IPS DF 19.7 (cell line): ENCODE measurements around the gene UTP14C.
"Not testable (repeated sequence)": the region's sequence is repeated elsewhere in the genome, so short reads cannot be mapped to it uniquely, and the experiment has no call there.

ENCODE experiments used
- DNase-seq: peaks from one replicate; pipeline ENCODE4 v3.0.0-alpha.2; 2013; ENCODE audit warnings: low read depth, low spot score

Gene UTP14C

DNA sequence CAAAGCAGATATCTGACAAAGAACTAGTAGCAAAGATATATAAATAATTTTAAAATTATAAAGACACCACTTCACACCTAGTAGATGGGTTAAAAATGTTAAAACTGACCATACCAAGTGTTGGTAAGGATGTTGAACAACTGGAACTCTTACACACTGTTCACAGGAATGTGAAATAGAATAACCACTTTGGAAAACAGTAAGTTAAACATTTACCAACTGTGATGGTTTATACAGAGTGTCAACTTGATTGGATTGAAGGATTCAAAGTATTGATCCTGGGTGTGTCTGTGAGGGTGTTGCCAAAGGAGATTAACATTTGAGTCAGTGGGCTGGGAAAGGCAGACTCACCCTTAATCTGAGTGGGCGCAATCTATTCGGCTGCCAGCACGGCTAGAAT, 19.2 kb downstream of the UTP14C start:
- no peak for DNase-seq

DNA sequence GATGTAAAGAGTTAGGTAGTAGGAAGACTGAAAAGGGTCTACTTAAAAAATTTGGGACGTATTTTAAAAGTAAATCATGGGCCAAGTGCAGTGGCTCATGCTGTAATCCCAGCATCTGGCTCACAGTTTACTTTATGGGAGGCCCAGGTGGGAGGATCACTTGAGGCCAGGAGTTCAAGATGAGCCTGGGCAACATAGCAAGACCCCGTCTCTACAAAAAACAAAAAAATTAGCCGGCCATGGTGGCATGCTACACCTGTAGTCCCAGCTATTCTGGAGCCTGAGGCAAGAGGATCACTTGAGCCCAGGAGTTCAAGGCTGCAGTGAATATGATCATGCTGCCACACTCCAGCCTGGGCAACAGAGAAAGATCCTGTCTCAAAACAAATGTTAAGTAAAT, 23.0 kb downstream of the UTP14C start:
- no peak for DNase-seq

DNA sequence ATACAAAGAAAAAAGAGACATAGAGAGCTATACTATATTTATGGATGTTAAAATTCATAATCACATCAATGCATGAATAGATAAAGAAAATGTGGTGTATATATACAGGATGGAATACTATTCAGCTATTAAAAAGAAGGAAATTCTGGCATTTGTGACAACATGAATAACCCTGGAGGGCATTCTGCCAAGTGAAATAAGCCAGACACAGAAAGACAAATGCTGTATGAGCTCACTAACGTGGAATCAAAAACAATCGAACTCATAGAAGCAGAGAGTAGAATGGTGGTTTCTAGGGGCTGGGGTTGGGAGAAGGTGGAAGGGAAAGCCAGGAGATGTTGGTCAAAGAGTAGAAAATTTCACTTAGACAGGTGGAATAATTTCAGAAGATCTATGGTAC, 24.0 kb downstream of the UTP14C start:
- no peak for DNase-seq

DNA sequence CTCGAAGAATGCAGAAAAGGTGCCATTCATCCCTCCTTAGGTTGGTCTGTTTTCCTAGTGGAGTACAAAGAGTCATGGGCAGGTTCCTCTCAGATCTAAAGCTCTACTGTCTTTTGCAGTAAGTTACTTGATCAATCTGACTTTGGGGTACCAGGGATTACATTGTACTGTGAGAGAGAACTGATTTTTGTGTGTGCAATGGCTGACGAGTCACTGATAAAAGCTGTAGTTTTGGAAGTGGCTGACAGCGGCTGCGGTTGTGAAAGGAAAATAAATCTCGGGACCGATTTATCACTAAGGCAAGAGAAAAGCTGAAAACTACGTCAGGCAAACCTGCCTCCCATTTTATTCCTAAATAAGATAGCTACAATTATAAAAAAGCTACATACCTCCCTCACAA, 26.9 kb downstream of the UTP14C start:
- DNase-seq, result no peak

DNA sequence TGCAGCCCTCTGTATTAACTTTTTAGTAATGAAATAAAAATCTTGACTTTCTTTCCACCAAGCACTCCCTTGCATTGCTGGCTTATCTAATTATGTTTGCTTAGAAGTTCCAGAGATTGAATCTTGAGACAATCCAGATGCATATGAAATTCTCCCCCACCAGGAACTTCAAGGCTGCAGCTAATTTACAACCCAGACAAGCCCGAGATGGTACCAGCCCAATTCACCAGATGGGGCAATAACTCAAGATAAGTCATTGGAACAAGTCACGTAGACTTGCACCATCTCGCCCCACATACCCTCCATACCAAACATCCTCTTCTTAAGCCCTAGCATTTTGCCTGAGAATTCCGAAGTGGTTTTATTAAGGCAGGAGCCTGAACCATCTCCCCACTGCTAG, 29.0 kb downstream of the UTP14C start:
- DNase-seq, result no peak

DNA sequence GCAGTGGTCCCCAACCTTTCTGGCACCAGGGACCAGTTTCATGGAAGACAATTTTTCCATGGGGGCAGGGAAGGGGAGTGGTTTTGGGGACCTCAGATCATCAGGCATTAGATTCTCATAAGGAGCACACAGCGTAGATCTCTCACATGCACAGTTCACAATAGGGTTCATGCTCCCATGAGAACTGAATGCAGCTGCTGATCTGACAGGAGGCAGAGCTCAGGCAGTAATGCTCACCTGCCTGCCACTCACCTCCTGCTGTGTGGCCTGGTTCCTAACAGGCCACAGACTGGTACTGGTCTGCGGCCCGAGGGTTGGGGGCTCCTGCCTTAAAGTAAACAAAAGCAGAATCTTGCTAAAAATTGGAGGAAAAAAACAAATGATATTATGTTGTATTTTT, 36.6 kb downstream of the UTP14C start:
- not testable (repeated sequence) for DNase-seq

GRCh38 chr13:52061587-52061986, 37.1 kb downstream of the UTP14C start:
- DNase-seq, result no peak

DNA sequence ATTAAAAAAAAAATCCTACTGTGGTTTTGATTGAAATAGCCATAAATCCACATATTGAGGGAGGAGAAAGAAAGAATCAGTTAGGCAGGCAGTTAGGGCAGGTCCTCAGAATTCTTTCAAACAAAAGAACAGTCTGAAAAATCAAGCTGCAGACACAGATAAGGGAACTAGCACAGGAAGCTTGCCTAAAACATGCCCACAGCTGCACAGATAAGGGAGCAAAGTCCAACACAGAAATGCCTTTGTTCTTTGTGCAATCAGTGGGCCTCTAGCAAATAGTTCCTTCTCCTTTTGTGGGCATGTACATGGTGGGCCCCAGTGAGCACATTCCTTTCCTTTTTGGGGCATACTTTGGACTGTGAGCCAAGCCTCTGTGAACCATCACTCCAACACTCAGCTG, 42.7 kb downstream of the UTP14C start:
- no peak for DNase-seq

DNA sequence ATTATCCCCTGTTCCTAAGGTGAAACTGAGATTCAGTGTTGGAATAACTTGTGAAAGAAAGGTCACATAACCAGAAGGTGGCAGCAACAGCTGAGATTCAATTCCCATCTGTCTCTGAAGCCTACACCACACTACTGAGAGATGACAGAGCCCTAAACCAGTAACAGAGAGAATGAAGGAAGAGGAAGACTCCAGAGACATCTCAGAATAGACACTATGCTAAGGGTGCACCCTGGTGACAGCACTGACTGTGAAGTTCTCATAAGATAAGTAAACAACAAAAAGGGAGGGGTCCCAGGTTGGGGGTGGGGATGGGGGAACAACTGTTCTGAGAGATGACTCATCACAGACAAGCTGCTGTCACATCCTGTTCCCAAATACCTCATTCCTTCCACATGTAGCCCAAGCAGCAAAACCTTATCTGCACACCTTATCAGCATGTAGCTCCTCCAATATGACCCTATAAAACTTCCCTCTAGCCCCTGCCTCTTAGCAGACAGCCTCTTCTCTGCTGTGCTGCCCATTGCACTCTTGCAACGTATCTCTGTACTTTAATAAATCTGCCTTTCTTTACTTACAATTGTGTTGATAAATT, 46.5 kb downstream of the UTP14C start:
- no peak for DNase-seq
